Measurements from ENCODE around the gene CISH. TPM values are rescaled to one million over a fixed set of nuclear protein-coding genes. Genes with fewer than 3 reads are reported as not detected.
A peak's percentile ranks its signal among the peaks of the same experiment; 100 is the strongest.

CISH gene
- total and polyA plus RNA-seq, 2 of the 4 experiments (the other 2 are of a cell fraction): 0.90 to 4.0 TPM

GRCh38 chr3:50588759-50589433 lies 22.7 kb downstream of the CISH start:
- Histone ChIP-seq H3K23ac (ENCODE audit: low read depth, low read length) (no peak overlapping the region), H3K4ac (ENCODE audit: low read depth, low read length) (no peak overlapping the region), H4K20me1 (ENCODE audit: insufficient read depth, low read length) (no peaks in the 10 kb centered on the region), H3K18ac (ENCODE audit: low read depth, low read length) (no peak overlapping the region), H2BK5ac (ENCODE audit: low read depth, low read length, poor library complexity, severe bottlenecking) (no peak overlapping the region), H2BK120ac (ENCODE audit: low read depth, low read length) (no peak overlapping the region), H3K9ac (ENCODE audit: low read depth, low read length) (no peak overlapping the region), H4K5ac (ENCODE audit: low read depth, low read length) (no peak overlapping the region), H2AK5ac (ENCODE audit: low read depth, low read length) (no peak overlapping the region), H2AK9ac (replicated peaks; ENCODE audit: low read depth, low read length, poor library complexity) (no peak overlapping the region), H3K14ac (replicated peaks; ENCODE audit: low read depth, low read length) (no peak overlapping the region), H3K4me3 (ENCODE audit: insufficient read depth, low read depth, low read length) (no peak overlapping the region), H3K27me3 (ENCODE audit: control insufficient read depth, insufficient read depth, low read length) (no peaks in the 10 kb centered on the region), H3K27ac (ENCODE audit: insufficient read depth, low read length) (no peak overlapping the region), H3K9me3 (ENCODE audit: control insufficient read depth, insufficient read depth, low read length) (no peaks in the 10 kb centered on the region), H4K91ac (ENCODE audit: insufficient read depth, low read depth, low read length) (no peak overlapping the region), H3K9me1 (ENCODE audit: insufficient read depth, low read length) (0 out of 2 replicates have a peak, but pooled peaks cover 3% of the 10 kb centered on the region), H2BK20ac (ENCODE audit: low read depth, low read length) (no peak overlapping the region), H3K79me1 (ENCODE audit: low read depth in 1 of 2, low read length in 2 of 2) (no peaks in the 10 kb centered on the region), H2AFZ (replicated peaks; ENCODE audit: low read length, poor library complexity) (no peak overlapping the region), H2BK15ac (ENCODE audit: low read depth, low read length) (no peak overlapping the region), H3K56ac (ENCODE audit: extremely low read depth, insufficient read depth, low read length) (no peak overlapping the region), H4K8ac (ENCODE audit: low read depth in 2 of 2, low read length in 2 of 2) (no peak overlapping the region), H3K4me2 (ENCODE audit: low read depth, low read length) (no peak overlapping the region), H3K36me3 (ENCODE audit: control insufficient read depth, insufficient read depth, low read length) (no peaks in the 10 kb centered on the region; the same call in 1 of the 2 replicates), H3K4me1 (ENCODE audit: control insufficient read depth, insufficient read depth, low read length) (no peaks in the 10 kb centered on the region; the same call in 1 of the 2 replicates)
- dilution Hi-C loops (cut with HindIII; ENCODE audit: low sequenced_read_pairs, unreplicated experiment) (no loop called here), intact Hi-C loops (cut with micrococcal nuclease) (no loop called here), in situ Hi-C loops (cut with MboI; ENCODE audit: low sequenced_read_pairs) (no loop called here)
- ChIA-PET POLR2A (ENCODE audit: unreplicated experiment) (no interaction called here), CTCF (interaction anchor here (0.6 to 0.9 kb wide), 3 partner anchors 17 to 1005 kb away, joined by 3 to 6 read pairs (median 4); no protein-coding TSS in a partner anchor)
- no peak for ATAC-seq (ENCODE audit: low read depth)
- BruUV-seq (replicated peaks): no TSS peak
- no CpG with 5 or more reads among the region's 4 CpGs for WGBS, 2 experiments (ENCODE audit: extremely low coverage in 2 of 2, insufficient read length in 1 of 2)
- no peak for TF ChIP-seq RFX5 (IDR thresholded peaks at IDR 0.05; ENCODE audit: low read depth, low read length)
- no peak for TF ChIP-seq BHLHE40 (IDR thresholded peaks at IDR 0.05; ENCODE audit: low read depth, low read length)
- no peak for TF ChIP-seq CEBPB (IDR thresholded peaks at IDR 0.05; ENCODE audit: low read depth, low read length)
- no peak for TF ChIP-seq MAZ (IDR thresholded peaks at IDR 0.05; ENCODE audit: borderline replicate concordance, low read depth, low read length)
- peak; percentile 41 for DNase-seq
